SH-SY5Y (cell line): ENCODE results near the gene PTCH1.

Experiments
- GATA2 ChIP-seq: IDR thresholded peaks from 2 replicates; pipeline ENCODE4 v1.6.1; 2011; ENCODE audit warnings: mild to moderate bottlenecking, low read depth, low read length
- GATA3 ChIP-seq: IDR thresholded peaks from 2 replicates; pipeline ENCODE4 v1.6.1; 2011; ENCODE audit warnings: low read depth, mild to moderate bottlenecking, low read length, moderate library complexity

GRCh38 chr9:95435074-95435728 lies 81.6 kb downstream of the PTCH1 start:
- TF ChIP-seq GATA2 (no peak), GATA3 (no peak)
